ENCODE measurements around the gene FBXL14. TPM values are rescaled to one million over a fixed set of nuclear protein-coding genes. Genes with fewer than 3 reads are reported as not detected.

FBXL14 gene
- total RNA-seq, 2 donors from 2014 or later, result 10.0 to 20.4 TPM

DNA sequence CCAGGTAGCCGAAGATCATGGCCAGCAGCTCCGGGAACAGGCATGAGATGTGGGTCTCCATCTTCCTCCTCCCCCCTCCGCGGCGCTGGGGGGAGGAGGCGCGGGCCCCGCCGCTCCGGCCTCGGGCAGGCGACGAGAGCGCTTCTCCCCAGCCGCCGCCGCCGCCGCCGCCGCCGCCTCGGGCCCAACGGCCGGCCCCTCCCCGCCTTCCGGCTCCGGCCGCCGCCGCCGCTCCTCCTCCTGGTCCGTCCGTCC is 448 bp downstream of the FBXL14 start:
- no peaks in the 10 kb centered on the region for H3K9me3 Mint-ChIP-seq
- H3K36me3 Mint-ChIP-seq (ENCODE audit: low read depth), result peaks cover 4% of the 10 kb centered on the region
- TF ChIP-seq CTCF (conservative IDR thresholded peaks at IDR 0.05), result no peak
- H3K4me1 Mint-ChIP-seq, result peaks cover 46% of the 10 kb centered on the region
- 0% methylated on average over 29 of the region's 34 CpGs; no CpG with 5 or more reads in 1 of the 2 experiments for WGBS, 2 experiments (ENCODE audit: insufficient coverage in 1 of 2, insufficient read length in 1 of 2)
- Histone ChIP-seq H3K9me3 (ENCODE audit: control insufficient read depth, low read length) (no peaks in the 10 kb centered on the region), H3K27me3 (ENCODE audit: control insufficient read depth, insufficient read depth, low read length, poor library complexity, severe bottlenecking) (peaks cover 51% of the 10 kb centered on the region), H3K36me3 (ENCODE audit: control insufficient read depth, insufficient read depth, low read length) (no peaks in the 10 kb centered on the region), H3K9ac (ENCODE audit: extremely low read depth, low read length, poor library complexity, severe bottlenecking) (no peak overlapping the region), H3K4me1 (ENCODE audit: control insufficient read depth, insufficient read depth, low read length) (peaks cover 13% of the 10 kb centered on the region), H3K27ac (ENCODE audit: low read depth, low read length) (peak overlapping the region; percentile 59), H3K4me3 (ENCODE audit: low read length) (peak overlapping the region; percentile 81)
- H3K27ac Mint-ChIP-seq, result no peak overlapping the region
- DNase-seq, result peak; percentile 86
- H3K4me3 Mint-ChIP-seq, result peak overlapping the region; percentile 73
- peaks cover 69% of the 10 kb centered on the region for H3K27me3 Mint-ChIP-seq (ENCODE audit: insufficient read depth)

GRCh38 chr12:1593174-1594005 is 991 bp downstream of the FBXL14 start:
- Mint-ChIP-seq H3K27me3 (ENCODE audit: insufficient read depth) (peaks cover 71% of the 10 kb centered on the region), H3K9me3 (no peaks in the 10 kb centered on the region), H3K36me3 (ENCODE audit: low read depth) (peaks cover 4% of the 10 kb centered on the region), H3K4me1 (peaks cover 51% of the 10 kb centered on the region), H3K27ac (no peak overlapping the region), H3K4me3 (peak overlapping the region; percentile 73)
- Histone ChIP-seq H3K36me3 (ENCODE audit: control insufficient read depth, insufficient read depth, low read length) (no peaks in the 10 kb centered on the region), H3K27ac (ENCODE audit: low read depth, low read length) (peak overlapping the region; percentile 59), H3K4me1 (ENCODE audit: control insufficient read depth, insufficient read depth, low read length) (peaks cover 13% of the 10 kb centered on the region), H3K9me3 (ENCODE audit: control insufficient read depth, low read length) (no peaks in the 10 kb centered on the region), H3K9ac (ENCODE audit: extremely low read depth, low read length, poor library complexity, severe bottlenecking) (no peak overlapping the region), H3K4me3 (ENCODE audit: low read length) (peak overlapping the region; percentile 81), H3K27me3 (ENCODE audit: control insufficient read depth, insufficient read depth, low read length, poor library complexity, severe bottlenecking) (peaks cover 56% of the 10 kb centered on the region)
- 4 to 7% methylated on average over 22 to 56 of the region's 56 CpGs for WGBS, 2 experiments (ENCODE audit: insufficient coverage in 1 of 2, insufficient read length in 1 of 2)
- DNase-seq, result peak; percentile 87
- no peak for TF ChIP-seq CTCF (conservative IDR thresholded peaks at IDR 0.05)

- Histone ChIP-seq H3K4me1 (ENCODE audit: control insufficient read depth, insufficient read depth, low read length) (peaks cover 16% of the 10 kb centered on the region), H3K27me3 (ENCODE audit: control insufficient read depth, insufficient read depth, low read length, poor library complexity, severe bottlenecking) (peaks cover 64% of the 10 kb centered on the region), H3K27ac (ENCODE audit: low read depth, low read length) (peak overlapping the region; percentile 54), H3K36me3 (ENCODE audit: control insufficient read depth, insufficient read depth, low read length) (no peaks in the 10 kb centered on the region), H3K9ac (ENCODE audit: extremely low read depth, low read length, poor library complexity, severe bottlenecking) (no peak overlapping the region), H3K9me3 (ENCODE audit: control insufficient read depth, low read length) (no peaks in the 10 kb centered on the region), H3K4me3 (ENCODE audit: low read length) (peak overlapping the region; percentile 81)
- Mint-ChIP-seq H3K4me1 (peaks cover 58% of the 10 kb centered on the region), H3K9me3 (no peaks in the 10 kb centered on the region), H3K27me3 (ENCODE audit: insufficient read depth) (peaks cover 75% of the 10 kb centered on the region), H3K4me3 (peak overlapping the region; percentile 73), H3K27ac (no peak overlapping the region), H3K36me3 (ENCODE audit: low read depth) (peaks cover 4% of the 10 kb centered on the region)
- WGBS, 2 experiments (ENCODE audit: insufficient coverage in 1 of 2, insufficient read length in 1 of 2), result 18 to 19% methylated on average over 16 to 27 of the region's 27 CpGs
- TF ChIP-seq CTCF (conservative IDR thresholded peaks at IDR 0.05), result peak; percentile 49
- DNase-seq, result peak; percentile 81
These were observed 1.8 kb downstream of the FBXL14 start for GRCh38 chr12:1592444-1593173.
